Tibial nerve (tissue), 4 donors: ENCODE measurements around the gene TMA16.

Experiments
- EP300 ChIP-seq, 2 donors: sonication (generic); formaldehyde crosslinking; IDR thresholded peaks; one replicate each; pipeline ENCODE4 v1.6.1; 2017; ENCODE audit warnings: antibody characterized with exemption in 2 of 2, mild to moderate bottlenecking in 1 of 2
- POLR2A ChIP-seq, 2 donors: fragments of 450-650 bp; IDR thresholded peaks; one replicate each; pipeline ENCODE4 v1.6.1; 2017; ENCODE audit warnings: antibody characterized with exemption in 2 of 2, mild to moderate bottlenecking in 2 of 2, moderate library complexity in 2 of 2
- TF ChIP-seq, protein P1 (sequence below), 5 experiments: fragments of 200-600 bp in 3 of 5; fragments of 450-650 bp in 2 of 5; sonication (generic) in 3 of 5; IDR thresholded peaks; one replicate each; pipeline ENCODE4 v1.5.1; 2016 to 2019; ENCODE audit warnings: antibody characterized with exemption in 5 of 5, mild to moderate bottlenecking in 3 of 5, moderate library complexity in 2 of 5

GRCh38 chr4:163492951-163493504 is 1.5 kb upstream of the TMA16 start:
- TF ChIP-seq, protein P1, sequence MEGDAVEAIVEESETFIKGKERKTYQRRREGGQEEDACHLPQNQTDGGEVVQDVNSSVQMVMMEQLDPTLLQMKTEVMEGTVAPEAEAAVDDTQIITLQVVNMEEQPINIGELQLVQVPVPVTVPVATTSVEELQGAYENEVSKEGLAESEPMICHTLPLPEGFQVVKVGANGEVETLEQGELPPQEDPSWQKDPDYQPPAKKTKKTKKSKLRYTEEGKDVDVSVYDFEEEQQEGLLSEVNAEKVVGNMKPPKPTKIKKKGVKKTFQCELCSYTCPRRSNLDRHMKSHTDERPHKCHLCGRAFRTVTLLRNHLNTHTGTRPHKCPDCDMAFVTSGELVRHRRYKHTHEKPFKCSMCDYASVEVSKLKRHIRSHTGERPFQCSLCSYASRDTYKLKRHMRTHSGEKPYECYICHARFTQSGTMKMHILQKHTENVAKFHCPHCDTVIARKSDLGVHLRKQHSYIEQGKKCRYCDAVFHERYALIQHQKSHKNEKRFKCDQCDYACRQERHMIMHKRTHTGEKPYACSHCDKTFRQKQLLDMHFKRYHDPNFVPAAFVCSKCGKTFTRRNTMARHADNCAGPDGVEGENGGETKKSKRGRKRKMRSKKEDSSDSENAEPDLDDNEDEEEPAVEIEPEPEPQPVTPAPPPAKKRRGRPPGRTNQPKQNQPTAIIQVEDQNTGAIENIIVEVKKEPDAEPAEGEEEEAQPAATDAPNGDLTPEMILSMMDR (IDR thresholded peaks at IDR 0.05) = no peak
- TF ChIP-seq EP300 (IDR thresholded peaks at IDR 0.05) = no peak
- TF ChIP-seq POLR2A (IDR thresholded peaks at IDR 0.05) = no peak
